Osteocyte (in vitro differentiated cells): ENCODE data around the gene CACNA2D2. TPM values are rescaled to one million over a fixed set of nuclear protein-coding genes. Genes with fewer than 3 reads are reported as not detected.

Experiments
- DNase-seq: peaks from one replicate; pipeline ENCODE4 v3.0.0; 2021; ENCODE audit warnings: mixed read lengths; ENCODE audit not compliant: unreplicated experiment; ENCODE audit errors: extremely low spot score
- H3K27ac Mint-ChIP-seq: one replicate; pipeline ENCODE4 v1.8.0; 2021; ENCODE audit warnings: mild to moderate bottlenecking, mixed read lengths; ENCODE audit not compliant: unreplicated experiment
- H3K27me3 Mint-ChIP-seq: one replicate; pipeline ENCODE4 v1.8.0; 2021; ENCODE audit warnings: mixed read lengths; ENCODE audit not compliant: unreplicated experiment
- H3K36me3 Mint-ChIP-seq: one replicate; pipeline ENCODE4 v1.8.0; 2021; ENCODE audit warnings: mixed read lengths; ENCODE audit not compliant: unreplicated experiment
- H3K4me1 Mint-ChIP-seq: one replicate; pipeline ENCODE4 v1.8.0; 2021; ENCODE audit warnings: mixed read lengths; ENCODE audit not compliant: unreplicated experiment
- H3K4me3 Mint-ChIP-seq: one replicate; pipeline ENCODE4 v1.8.0; 2021; ENCODE audit warnings: mild to moderate bottlenecking, moderate library complexity, mixed read lengths; ENCODE audit not compliant: unreplicated experiment
- H3K9me3 Mint-ChIP-seq: one replicate; pipeline ENCODE4 v1.8.0; 2021; ENCODE audit warnings: mixed read lengths; ENCODE audit not compliant: unreplicated experiment
- CTCF ChIP-seq: fragments of 200-600 bp; sonication (generic); IDR thresholded peaks from 2 replicates; pipeline ENCODE4 v1.5.0; 2021; ENCODE audit warnings: antibody characterized with exemption, mild to moderate bottlenecking, moderate library complexity
- total RNA-seq: library from RNA; stranded (reverse); gene quantifications from 2 replicates; pipeline ENCODE4 v1.2.1, GENCODE V29; 2021

CACNA2D2 gene
- total RNA-seq, 1 donor from 2014 or later: 0.27 TPM

- Mint-ChIP-seq H3K27me3 (peaks cover 9% of the 10 kb centered on the region), H3K9me3 (no peaks in the 10 kb centered on the region), H3K4me1 (peaks cover 4% of the 10 kb centered on the region), H3K36me3 (no peaks in the 10 kb centered on the region), H3K27ac (no peak overlapping the region), H3K4me3 (no peak overlapping the region)
- DNase-seq: no peak
- TF ChIP-seq CTCF: no peak
These were observed 122.1 kb downstream of the CACNA2D2 start for GRCh38 chr3:50381383-50381782.

- H3K36me3 Mint-ChIP-seq: no peaks in the 10 kb centered on the region
- H3K27me3 Mint-ChIP-seq: peaks cover 9% of the 10 kb centered on the region
- no peak overlapping the region for H3K27ac Mint-ChIP-seq
These were observed 122.9 kb downstream of the CACNA2D2 start for GRCh38 chr3:50380405-50381085.

GRCh38 chr3:50378757-50379156, 124.7 kb downstream of the CACNA2D2 start:
- Mint-ChIP-seq H3K4me1 (peaks cover 4% of the 10 kb centered on the region), H3K36me3 (no peaks in the 10 kb centered on the region), H3K9me3 (no peaks in the 10 kb centered on the region), H3K27me3 (peaks cover 7% of the 10 kb centered on the region), H3K27ac (no peak overlapping the region), H3K4me3 (no peak overlapping the region)
- no peak for TF ChIP-seq CTCF
- DNase-seq: no peak

More at GRCh38 chr3:50380405-50381085, 122.9 kb downstream of the CACNA2D2 start:
- Mint-ChIP-seq H3K4me3 (no peak overlapping the region), H3K4me1 (peaks cover 4% of the 10 kb centered on the region), H3K9me3 (no peaks in the 10 kb centered on the region)
- TF ChIP-seq CTCF: no peak
- no peak for DNase-seq

- Mint-ChIP-seq H3K27ac (no peak overlapping the region), H3K27me3 (peaks cover 9% of the 10 kb centered on the region), H3K4me3 (no peak overlapping the region), H3K4me1 (peaks cover 4% of the 10 kb centered on the region), H3K36me3 (no peaks in the 10 kb centered on the region), H3K9me3 (no peaks in the 10 kb centered on the region)
- TF ChIP-seq CTCF: no peak
- DNase-seq: no peak
These were observed 125.4 kb downstream of the CACNA2D2 start for GRCh38 chr3:50378024-50378423.

GRCh38 chr3:50375258-50375931, 128.0 kb downstream of the CACNA2D2 start:
- TF ChIP-seq CTCF: no peak
- H3K4me1 Mint-ChIP-seq: no peaks in the 10 kb centered on the region
- DNase-seq: no peak
- no peak overlapping the region for H3K27ac Mint-ChIP-seq
- peaks cover 8% of the 10 kb centered on the region for H3K27me3 Mint-ChIP-seq
- no peak overlapping the region for H3K4me3 Mint-ChIP-seq
- H3K36me3 Mint-ChIP-seq: no peaks in the 10 kb centered on the region
- no peaks in the 10 kb centered on the region for H3K9me3 Mint-ChIP-seq
